ENCODE results near the gene PMP22. TPM values are rescaled to one million over a fixed set of nuclear protein-coding genes. Genes with fewer than 3 reads are reported as not detected.

Gene PMP22
- total RNA-seq, 1 donor from 2014 or later = 8.6 TPM

- no peak for DNase-seq (ENCODE audit: low read depth)
- TF ChIP-seq CTCF (conservative IDR thresholded peaks at IDR 0.05; ENCODE audit: low read depth, low read length) = no peak
- H3K4me3 ChIP-seq (ENCODE audit: low read depth, low read length) = no peak overlapping the region
Observed at GRCh38 chr17:15303268-15303667, 38.1 kb upstream of the PMP22 start.

GRCh38 chr17:15301845-15302244 lies 36.7 kb upstream of the PMP22 start:
- no peak overlapping the region for H3K4me3 ChIP-seq (ENCODE audit: low read depth, low read length)
- no peak for TF ChIP-seq CTCF (conservative IDR thresholded peaks at IDR 0.05; ENCODE audit: low read depth, low read length)
- no peak for DNase-seq (ENCODE audit: low read depth)

- no peak for TF ChIP-seq CTCF (conservative IDR thresholded peaks at IDR 0.05; ENCODE audit: low read depth, low read length)
- H3K4me3 ChIP-seq (ENCODE audit: low read depth, low read length) = no peak overlapping the region
- peak; percentile 77 for DNase-seq (ENCODE audit: low read depth)
Observed at GRCh38 chr17:15298176-15298575, 33.0 kb upstream of the PMP22 start.

GRCh38 chr17:15293558-15293957 lies 28.4 kb upstream of the PMP22 start:
- H3K4me3 ChIP-seq (ENCODE audit: low read depth, low read length) = no peak overlapping the region
- no peak for DNase-seq (ENCODE audit: low read depth)
- no peak for TF ChIP-seq CTCF (conservative IDR thresholded peaks at IDR 0.05; ENCODE audit: low read depth, low read length)

GRCh38 chr17:15291674-15292361 lies 26.7 kb upstream of the PMP22 start:
- DNase-seq (ENCODE audit: low read depth) = no peak
- H3K4me3 ChIP-seq (ENCODE audit: low read depth, low read length) = no peak overlapping the region
- TF ChIP-seq CTCF (conservative IDR thresholded peaks at IDR 0.05; ENCODE audit: low read depth, low read length) = no peak

- no peak for TF ChIP-seq CTCF (conservative IDR thresholded peaks at IDR 0.05; ENCODE audit: low read depth, low read length)
- H3K4me3 ChIP-seq (ENCODE audit: low read depth, low read length) = no peak overlapping the region
Observed at GRCh38 chr17:15290605-15291004, 25.5 kb upstream of the PMP22 start.

More at GRCh38 chr17:15290605-15291004, 25.5 kb upstream of the PMP22 start:
- DNase-seq (ENCODE audit: low read depth) = no peak
